Lower leg skin (tissue), 3 donors: ENCODE measurements around the gene SCAMP2.

Source experiments
- CTCF ChIP-seq, 3 donors: fragments of 450-650 bp; IDR thresholded peaks; one replicate each; pipeline ENCODE4 v1.5.1; 2016; ENCODE audit warnings: antibody characterized with exemption in 3 of 3, mild to moderate bottlenecking in 3 of 3, moderate library complexity in 2 of 3
- POLR2A ChIP-seq, 2 donors: fragments of 450-650 bp; IDR thresholded peaks; one replicate each; pipeline ENCODE4 v1.6.1; 2016 to 2017; ENCODE audit warnings: antibody characterized with exemption in 2 of 2, mild to moderate bottlenecking in 1 of 2, moderate library complexity in 1 of 2

- no peak for TF ChIP-seq CTCF (IDR thresholded peaks at IDR 0.05)
- TF ChIP-seq POLR2A (IDR thresholded peaks at IDR 0.05), result no peak
These were observed 29.7 kb downstream of the SCAMP2 start for GRCh38 chr15:74843445-74843828.
